GM12891 (cell line): Measurements from ENCODE around the gene NPR2.

Source experiments
- PAX5 ChIP-seq: IDR thresholded peaks from 2 replicates; pipeline ENCODE4 v1.6.1; 2011; ENCODE audit warnings: low read length, moderate library complexity, mild to moderate bottlenecking; ENCODE audit not compliant: insufficient read depth, severe bottlenecking
- POLR2A ChIP-seq: IDR thresholded peaks from 2 replicates; pipeline ENCODE4 v1.6.1; 2011; ENCODE audit warnings: low read depth, low read length, control low read depth
- POLR2AphosphoS5 ChIP-seq: IDR thresholded peaks from 2 replicates; pipeline ENCODE4 v1.6.1; 2011; ENCODE audit warnings: low read depth, low read length, control low read depth
- POU2F2 ChIP-seq: IDR thresholded peaks from 2 replicates; pipeline ENCODE4 v1.6.1; 2011; ENCODE audit warnings: low read depth, mild to moderate bottlenecking, control low read depth, low read length, moderate library complexity
- SPI1 ChIP-seq: IDR thresholded peaks from 2 replicates; pipeline ENCODE4 v1.6.1; 2011; ENCODE audit warnings: low read depth, low read length, control low read depth
- TAF1 ChIP-seq: IDR thresholded peaks from 2 replicates; pipeline ENCODE4 v1.6.1; 2011; ENCODE audit warnings: low read depth, low read length, control low read depth

DNA sequence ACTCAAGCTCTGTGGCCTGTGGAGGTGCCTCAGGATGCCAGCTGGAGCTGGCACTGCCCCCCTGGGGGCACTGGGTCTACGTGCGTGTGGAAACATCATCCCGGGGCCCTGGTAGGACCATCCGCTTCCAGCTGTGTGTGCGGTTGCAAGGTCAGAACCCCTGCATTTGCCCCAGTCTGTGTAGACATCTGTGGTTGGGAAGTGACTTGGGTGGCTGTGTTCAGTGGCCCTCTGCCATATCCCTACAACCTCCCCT lies 50.2 kb downstream of the NPR2 start:
- no peak for TF ChIP-seq POLR2A
- TF ChIP-seq POLR2AphosphoS5: no peak
- no peak for TF ChIP-seq TAF1
- TF ChIP-seq POU2F2: no peak
- TF ChIP-seq SPI1: no peak
- no peak for TF ChIP-seq PAX5
